ENCODE results near the gene PRKCI. TPM values are rescaled to one million over a fixed set of nuclear protein-coding genes. Genes with fewer than 3 reads are reported as not detected.

PRKCI gene
- total and polyA plus RNA-seq, 2 of the 4 experiments (the other 2 are of a cell fraction): 28.7 to 53.4 TPM

DNA sequence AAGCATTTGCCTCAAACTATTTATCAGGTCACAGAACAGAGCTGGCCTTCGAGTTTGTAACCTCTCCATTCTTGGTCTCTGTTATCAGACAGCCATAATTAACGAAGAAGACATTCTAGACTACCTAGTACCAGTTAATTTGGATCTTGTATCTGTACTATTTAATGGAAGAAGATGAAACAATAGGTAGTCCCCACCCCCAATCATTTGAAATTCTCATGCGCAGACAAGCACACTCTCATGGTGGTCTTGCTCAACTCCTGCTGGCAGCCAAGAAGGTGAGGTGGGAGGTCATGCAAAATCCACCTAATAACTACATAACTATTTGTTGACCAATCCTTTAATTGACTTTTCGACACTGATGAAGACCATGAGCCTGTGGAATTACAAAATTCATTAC, 132.5 kb downstream of the PRKCI start:
- no peak overlapping the region for H3K4ac ChIP-seq (ENCODE audit: low read depth, low read length)
- H3K79me1 ChIP-seq (ENCODE audit: low read depth in 1 of 2, low read length in 2 of 2): peaks cover 0 to 16% of the 10 kb centered on the region in 2 experiments; a peak in 2 of 4 replicates
- no peak overlapping the region for H4K5ac ChIP-seq (ENCODE audit: low read depth, low read length)
- H3K9ac ChIP-seq (ENCODE audit: low read depth, low read length): no peak overlapping the region
- no peak overlapping the region for H3K4me3 ChIP-seq (ENCODE audit: insufficient read depth, low read depth, low read length)
- H3K56ac ChIP-seq (ENCODE audit: extremely low read depth, insufficient read depth, low read length): no peak overlapping the region
- in situ Hi-C loops (cut with MboI; ENCODE audit: low sequenced_read_pairs): loop anchor here (5.0 kb wide), 1 partner anchor 42 kb away; no protein-coding TSS in a partner anchor
- no peak overlapping the region for H2AFZ ChIP-seq (replicated peaks; ENCODE audit: low read length, poor library complexity)
- intact Hi-C loops (cut with micrococcal nuclease): loop anchor here (5.0 kb wide), 1 partner anchor 167 kb away; no protein-coding TSS in a partner anchor
- no TSS peak for BruUV-seq (replicated peaks)
- H3K9me3 ChIP-seq (ENCODE audit: control insufficient read depth, insufficient read depth, low read length): no peaks in the 10 kb centered on the region
- POLR2A ChIA-PET (ENCODE audit: unreplicated experiment): no interaction called here
- H2BK120ac ChIP-seq (ENCODE audit: low read depth, low read length): 0 out of 2 replicates have a peak overlapping the region, but pooled peaks have one; percentile 9
- no peaks in the 10 kb centered on the region for H3K36me3 ChIP-seq (ENCODE audit: control insufficient read depth, insufficient read depth, low read length)
- CTCF ChIA-PET: interaction anchor here (0.6 kb wide), 1 partner anchor 348 kb away, joined by 4 read pairs; no protein-coding TSS in a partner anchor
- no peak overlapping the region for H2BK20ac ChIP-seq (ENCODE audit: low read depth, low read length)
- DNase-seq (no peak), ATAC-seq (ENCODE audit: low read depth) (no peak)
- H4K8ac ChIP-seq (ENCODE audit: low read depth in 2 of 2, low read length in 2 of 2): no peak overlapping the region
- no CpG with 5 or more reads among the region's 4 CpGs for WGBS, 2 experiments (ENCODE audit: extremely low coverage in 2 of 2, insufficient read length in 1 of 2)
- no peak overlapping the region for H3K27ac ChIP-seq (ENCODE audit: insufficient read depth, low read length)
- TF ChIP-seq, protein P1, sequence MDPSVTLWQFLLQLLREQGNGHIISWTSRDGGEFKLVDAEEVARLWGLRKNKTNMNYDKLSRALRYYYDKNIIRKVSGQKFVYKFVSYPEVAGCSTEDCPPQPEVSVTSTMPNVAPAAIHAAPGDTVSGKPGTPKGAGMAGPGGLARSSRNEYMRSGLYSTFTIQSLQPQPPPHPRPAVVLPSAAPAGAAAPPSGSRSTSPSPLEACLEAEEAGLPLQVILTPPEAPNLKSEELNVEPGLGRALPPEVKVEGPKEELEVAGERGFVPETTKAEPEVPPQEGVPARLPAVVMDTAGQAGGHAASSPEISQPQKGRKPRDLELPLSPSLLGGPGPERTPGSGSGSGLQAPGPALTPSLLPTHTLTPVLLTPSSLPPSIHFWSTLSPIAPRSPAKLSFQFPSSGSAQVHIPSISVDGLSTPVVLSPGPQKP (IDR thresholded peaks at IDR 0.05; ENCODE audit: borderline replicate concordance, low read depth, low read length): no peak
- TF ChIP-seq CHD1 (IDR thresholded peaks at IDR 0.05; ENCODE audit: low read depth, low read length) (no peak), CEBPB (IDR thresholded peaks at IDR 0.05; ENCODE audit: low read depth, low read length) (no peak)
- no peak overlapping the region for H2BK15ac ChIP-seq (ENCODE audit: low read depth, low read length)
- H3K14ac ChIP-seq (replicated peaks; ENCODE audit: low read depth, low read length): no peak overlapping the region
- no peak overlapping the region for H3K4me2 ChIP-seq (ENCODE audit: low read depth, low read length)
- H3K9me1 ChIP-seq (ENCODE audit: insufficient read depth, low read length): no peaks in the 10 kb centered on the region
- H3K27me3 ChIP-seq (ENCODE audit: control insufficient read depth, insufficient read depth, low read length): no peaks in the 10 kb centered on the region
- H2AK9ac ChIP-seq (replicated peaks; ENCODE audit: low read depth, low read length, poor library complexity): no peak overlapping the region
- dilution Hi-C loops (cut with HindIII; ENCODE audit: low sequenced_read_pairs, unreplicated experiment): no loop called here
- no peak overlapping the region for H2BK5ac ChIP-seq (ENCODE audit: low read depth, low read length, poor library complexity, severe bottlenecking)
- no peak overlapping the region for H4K91ac ChIP-seq (ENCODE audit: insufficient read depth, low read depth, low read length)
- peaks cover 3% of the 10 kb centered on the region; the same call in 1 of the 2 replicates for H4K20me1 ChIP-seq (ENCODE audit: insufficient read depth, low read length)
- H3K4me1 ChIP-seq (ENCODE audit: control insufficient read depth, insufficient read depth, low read length): peaks cover 3% of the 10 kb centered on the region
- H3K18ac ChIP-seq (ENCODE audit: low read depth, low read length): no peak overlapping the region
- no peak overlapping the region for H2AK5ac ChIP-seq (ENCODE audit: low read depth, low read length)
- H3K23ac ChIP-seq (ENCODE audit: low read depth, low read length): no peak overlapping the region

Small RNA genes lying within 50 kb of the gene (microRNA-seq; reads per million reads assigned to microRNA genes)
- gene RF00019 (ENCODE audit: insufficient read depth, insufficient read length): not detected

Small RNA genes lying within 50 kb of the gene (small RNA-seq; reads per million reads assigned to genes)
- 0 reads per million in 5 experiments for gene RF00019

Other genes starting within 250 kb of the PRKCI start
- gene GPR160, start 184.4 kb upstream of the PRKCI start, total RNA-seq (2012; rRNA removed): 0.18 and 0.28 TPM in 2 replicates
- 0.09 TPM in 2 replicates for gene GPR160, start 184.4 kb upstream of the PRKCI start, polyA plus RNA-seq (2012; rRNA removed)
- 17.5 and 26.3 TPM in 2 replicates for gene PHC3, start 40.7 kb upstream of the PRKCI start, total RNA-seq (2012; rRNA removed)
- gene PHC3, start 40.7 kb upstream of the PRKCI start, polyA plus RNA-seq (2012; rRNA removed): 18.3 and 24.2 TPM in 2 replicates
- gene SKIL, start 135.3 kb downstream of the PRKCI start, total RNA-seq (2012; rRNA removed): 51.7 and 55.9 TPM in 2 replicates
- gene SKIL, start 135.3 kb downstream of the PRKCI start, polyA plus RNA-seq (2012; rRNA removed): 7.2 and 9.2 TPM in 2 replicates
- 245 and 329 TPM in 2 replicates for gene CLDN11, start 196.4 kb downstream of the PRKCI start, total RNA-seq (2012; rRNA removed)
- 307 and 318 TPM in 2 replicates for gene CLDN11, start 196.4 kb downstream of the PRKCI start, polyA plus RNA-seq (2012; rRNA removed)